ENCODE results near the gene NTMT1.
A peak's percentile ranks its signal among the peaks of the same experiment; 100 is the strongest.
"Not testable (repeated sequence)": the region's sequence is repeated elsewhere in the genome, so short reads cannot be mapped to it uniquely, and the experiment has no call there.

NTMT1 gene

GRCh38 chr9:129615407-129616285 is 10.3 kb upstream of the NTMT1 start:
- no peak for DNase-seq (ENCODE audit: low read depth in 2 of 2)

DNA sequence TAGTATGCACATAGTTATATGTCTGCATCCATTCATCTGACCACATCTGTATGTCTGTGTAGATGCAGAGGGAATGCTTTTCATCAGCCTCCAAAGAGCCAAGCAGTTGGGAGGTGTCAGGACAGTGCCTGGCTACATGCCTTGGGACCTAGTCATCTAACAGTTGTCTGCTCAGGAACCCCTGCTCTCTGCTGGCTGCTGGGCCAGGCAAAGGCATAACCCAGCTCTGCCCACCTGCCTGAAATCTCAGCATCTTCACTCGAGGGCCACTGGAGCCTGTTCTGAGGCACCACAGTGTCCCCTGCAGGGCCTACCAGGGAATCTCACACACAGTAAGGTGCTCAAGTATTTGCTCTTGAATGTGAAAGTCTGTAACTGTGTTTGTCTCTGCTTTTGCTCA is 8.8 kb upstream of the NTMT1 start:
- no peak for DNase-seq (ENCODE audit: low read depth in 2 of 2)

- DNase-seq (ENCODE audit: low read depth in 2 of 2) = no peak
These were observed 5.9 kb upstream of the NTMT1 start for GRCh38 chr9:129619787-129620668.

GRCh38 chr9:129620669-129621295 is 5.2 kb upstream of the NTMT1 start, which contains the start of gene C9orf50:
C9orf50 (minus strand) TSS chr9:129621101; CDS start chr9:129620574, 527 bp downstream.
- no peak for DNase-seq (ENCODE audit: low read depth in 2 of 2)

DNA sequence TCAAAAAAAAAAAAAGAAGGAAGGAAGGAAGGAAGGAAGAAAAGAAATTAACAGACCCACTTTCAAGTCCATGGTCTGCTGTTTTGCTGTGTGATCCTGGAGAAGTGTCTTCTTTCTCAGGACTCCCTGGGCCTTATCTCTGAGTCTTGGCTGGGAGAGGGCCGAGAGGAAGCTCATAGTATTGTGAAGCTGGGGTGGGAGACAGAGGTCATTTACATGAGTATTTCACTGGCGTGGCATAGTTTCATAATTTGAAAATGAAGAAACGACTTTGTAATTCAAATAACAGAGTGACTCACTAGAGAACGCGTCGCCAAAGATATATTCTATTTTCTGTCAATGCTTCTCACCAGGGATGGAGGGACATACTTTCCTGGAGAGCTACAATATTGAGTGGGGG is 2.6 kb upstream of the NTMT1 start:
- no peak for DNase-seq (ENCODE audit: low read depth in 2 of 2)

- DNase-seq (ENCODE audit: low read depth in 2 of 2) = peak; percentile 56 to 71
These were observed 1.7 kb upstream of the NTMT1 start for GRCh38 chr9:129624168-129624759.

- no peak for DNase-seq (ENCODE audit: low read depth in 2 of 2)
These were observed 1.0 kb upstream of the NTMT1 start for GRCh38 chr9:129624947-129625346.

- DNase-seq (ENCODE audit: low read depth in 2 of 2) = no peak
These were observed 792 bp downstream of the NTMT1 start for GRCh38 chr9:129626625-129627284.

GRCh38 chr9:129627556-129628440 is 1.8 kb downstream of the NTMT1 start:
- DNase-seq (ENCODE audit: low read depth in 2 of 2) = no peak

GRCh38 chr9:129628709-129629108 is 2.7 kb downstream of the NTMT1 start:
- no peak for DNase-seq (ENCODE audit: low read depth in 2 of 2)

DNA sequence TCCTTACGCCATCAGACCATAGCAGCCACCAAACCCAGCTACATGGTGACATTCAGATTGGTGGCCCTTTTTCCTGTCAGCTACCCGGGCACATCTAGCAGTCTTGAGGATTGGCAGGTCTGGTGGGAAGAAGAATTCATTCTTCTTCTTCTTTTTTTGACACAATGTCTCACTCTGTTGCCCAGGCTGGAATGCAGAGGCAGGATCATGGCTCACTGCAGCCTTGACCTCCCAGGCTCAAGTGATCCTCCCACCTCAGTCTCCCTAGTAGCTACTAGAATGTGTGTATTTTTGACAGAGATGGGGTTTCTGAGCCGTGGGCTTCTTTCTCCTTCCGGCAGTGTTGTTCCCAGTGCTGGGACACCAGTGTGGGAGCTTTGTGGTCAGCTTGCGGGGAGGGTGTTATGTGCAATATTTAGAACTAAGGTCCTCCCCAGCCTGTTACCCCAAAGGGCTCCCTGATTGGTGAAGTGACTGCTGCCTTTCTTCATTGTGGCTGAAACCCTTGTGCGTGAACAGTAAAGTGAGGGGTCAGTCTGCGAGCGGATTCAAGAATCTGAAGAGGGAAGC is 3.4 kb downstream of the NTMT1 start:
- DNase-seq (ENCODE audit: low read depth in 2 of 2) = no peak

- DNase-seq (ENCODE audit: low read depth in 2 of 2) = no peak
These were observed 5.2 kb downstream of the NTMT1 start for GRCh38 chr9:129630967-129631673.

DNA sequence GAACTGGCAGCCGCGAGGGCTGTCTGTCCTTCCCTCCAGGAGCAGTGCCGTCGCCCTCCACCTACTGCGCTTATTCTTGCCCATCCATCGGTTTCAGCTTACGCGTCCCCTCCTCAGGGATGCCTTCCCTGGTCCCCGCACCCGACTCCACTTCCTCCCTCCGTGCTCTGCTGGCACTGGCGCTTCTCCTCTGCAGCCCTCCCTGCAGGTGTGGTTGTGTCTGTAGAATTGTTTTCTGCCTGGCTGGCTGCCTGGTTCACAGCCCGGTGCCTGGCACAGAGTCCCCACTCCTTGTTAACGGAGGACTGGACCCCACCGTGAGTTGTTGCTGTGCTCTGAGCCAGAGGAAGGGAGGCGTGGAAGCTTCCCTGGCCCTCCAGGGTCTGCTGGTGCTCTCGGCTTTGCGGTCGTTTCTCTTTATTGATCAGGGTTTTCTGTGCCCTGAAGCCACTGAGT is 5.7 kb downstream of the NTMT1 start:
- no peak for DNase-seq (ENCODE audit: low read depth in 2 of 2)

DNA sequence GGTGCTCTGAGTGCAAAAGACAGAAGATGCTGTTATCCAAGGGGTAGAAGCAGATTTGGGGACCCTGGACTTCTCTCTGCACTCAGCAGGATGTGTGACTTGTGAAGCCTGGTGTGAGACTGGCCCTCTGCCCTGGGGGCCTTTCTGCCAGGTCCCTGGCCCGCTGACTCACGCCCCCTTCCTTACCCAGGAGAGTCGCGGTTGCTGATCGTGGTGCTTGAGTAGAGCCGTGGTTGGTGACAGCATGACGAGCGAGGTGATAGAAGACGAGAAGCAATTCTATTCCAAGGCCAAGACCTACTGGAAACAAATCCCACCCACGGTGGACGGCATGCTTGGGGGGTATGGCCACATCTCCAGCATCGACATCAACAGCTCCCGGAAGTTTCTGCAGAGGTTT is 6.5 kb downstream of the NTMT1 start:
- DNase-seq (ENCODE audit: low read depth in 2 of 2) = no peak

GRCh38 chr9:129633207-129633606 is 7.2 kb downstream of the NTMT1 start:
- no peak for DNase-seq (ENCODE audit: low read depth in 2 of 2)

DNA sequence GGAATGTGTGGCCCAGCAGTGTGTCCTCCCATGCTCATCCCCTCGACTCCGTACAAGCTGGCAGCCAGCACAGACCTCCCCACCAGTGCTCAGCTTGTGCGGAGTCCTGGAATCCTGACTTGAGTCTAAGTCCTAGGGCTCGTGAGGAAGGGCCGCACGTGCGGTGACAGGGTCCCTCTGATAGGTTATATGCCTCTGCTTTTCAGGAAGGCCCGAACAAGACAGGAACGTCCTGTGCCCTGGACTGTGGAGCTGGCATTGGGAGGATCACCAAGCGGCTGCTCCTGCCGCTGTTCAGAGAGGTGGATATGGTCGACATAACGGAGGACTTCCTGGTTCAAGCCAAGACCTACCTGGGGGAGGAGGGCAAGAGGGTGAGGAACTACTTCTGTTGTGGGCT is 7.9 kb downstream of the NTMT1 start:
- DNase-seq (ENCODE audit: low read depth in 2 of 2) = no peak

- no peak for DNase-seq (ENCODE audit: low read depth in 2 of 2)
These were observed 9.4 kb downstream of the NTMT1 start for GRCh38 chr9:129635099-129636065.

DNA sequence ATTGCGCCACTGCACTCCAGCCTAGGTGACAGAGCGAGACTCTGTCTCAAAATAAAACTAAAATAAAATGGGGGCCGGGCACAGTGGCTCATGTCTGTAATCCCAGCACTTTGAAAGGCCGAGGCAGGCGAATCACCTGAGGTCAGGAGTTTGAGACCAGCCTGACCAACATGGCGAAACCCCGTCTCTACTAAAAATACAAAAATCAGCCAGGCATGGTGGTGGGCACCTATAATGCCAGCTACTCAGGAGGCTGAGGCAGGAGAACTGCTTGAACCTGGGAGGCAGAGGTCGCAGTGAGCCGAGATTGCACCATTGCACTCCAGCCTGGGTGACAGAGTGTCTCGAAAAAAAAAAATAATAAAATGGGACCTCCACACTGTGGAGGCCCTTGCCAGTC is 10.4 kb downstream of the NTMT1 start:
- DNase-seq (ENCODE audit: low read depth in 2 of 2) = not testable (repeated sequence)
